HG02678 (cell line): ENCODE data around the gene PDZK1IP1.
"Not testable (repeated sequence)": the region's sequence is repeated elsewhere in the genome, so short reads cannot be mapped to it uniquely, and the experiment has no call there.

Experiments used
- ATAC-seq: cut with Tn5 transposase; IDR thresholded peaks from one replicate; pipeline ENCODE4 v1.9.1; 2021; ENCODE audit warnings: mild to moderate bottlenecking, moderate library complexity; ENCODE audit not compliant: unreplicated experiment

PDZK1IP1 gene

DNA sequence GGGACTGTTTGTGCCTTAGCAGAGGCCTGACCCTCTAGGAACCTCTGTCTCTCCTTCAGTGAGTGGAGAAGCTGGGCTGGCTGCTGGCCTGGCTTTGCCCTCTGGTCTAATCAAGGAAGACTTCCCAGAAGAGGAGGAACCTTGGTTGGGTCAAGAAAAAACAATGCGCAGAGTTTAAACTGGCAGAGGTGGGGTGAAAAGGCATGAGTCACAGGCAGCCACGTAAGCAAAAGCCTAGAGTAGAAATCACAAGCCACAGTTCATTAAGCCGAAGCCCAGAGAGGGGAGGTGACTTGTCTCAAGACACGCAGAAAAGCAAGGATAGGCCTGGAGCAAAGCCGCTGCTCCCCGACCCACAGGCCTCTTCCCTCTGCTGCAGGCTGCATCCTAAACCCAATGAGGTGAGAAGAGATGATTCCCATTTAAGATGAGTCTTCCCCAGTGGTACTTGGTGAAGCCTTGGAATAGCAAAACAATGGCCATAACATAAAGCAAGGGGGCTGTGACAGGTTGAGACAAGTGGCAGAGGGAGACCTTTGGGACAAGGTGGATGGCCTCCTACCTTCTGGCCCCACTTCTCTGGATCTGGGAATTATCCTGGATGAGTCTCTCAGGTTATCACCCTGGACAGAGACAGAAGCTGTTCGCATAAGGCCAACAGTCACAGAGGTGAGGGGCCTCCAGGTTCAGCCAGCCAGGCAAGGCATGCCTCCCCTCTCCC, 7.7 kb downstream of the PDZK1IP1 start:
- no peak for ATAC-seq

DNA sequence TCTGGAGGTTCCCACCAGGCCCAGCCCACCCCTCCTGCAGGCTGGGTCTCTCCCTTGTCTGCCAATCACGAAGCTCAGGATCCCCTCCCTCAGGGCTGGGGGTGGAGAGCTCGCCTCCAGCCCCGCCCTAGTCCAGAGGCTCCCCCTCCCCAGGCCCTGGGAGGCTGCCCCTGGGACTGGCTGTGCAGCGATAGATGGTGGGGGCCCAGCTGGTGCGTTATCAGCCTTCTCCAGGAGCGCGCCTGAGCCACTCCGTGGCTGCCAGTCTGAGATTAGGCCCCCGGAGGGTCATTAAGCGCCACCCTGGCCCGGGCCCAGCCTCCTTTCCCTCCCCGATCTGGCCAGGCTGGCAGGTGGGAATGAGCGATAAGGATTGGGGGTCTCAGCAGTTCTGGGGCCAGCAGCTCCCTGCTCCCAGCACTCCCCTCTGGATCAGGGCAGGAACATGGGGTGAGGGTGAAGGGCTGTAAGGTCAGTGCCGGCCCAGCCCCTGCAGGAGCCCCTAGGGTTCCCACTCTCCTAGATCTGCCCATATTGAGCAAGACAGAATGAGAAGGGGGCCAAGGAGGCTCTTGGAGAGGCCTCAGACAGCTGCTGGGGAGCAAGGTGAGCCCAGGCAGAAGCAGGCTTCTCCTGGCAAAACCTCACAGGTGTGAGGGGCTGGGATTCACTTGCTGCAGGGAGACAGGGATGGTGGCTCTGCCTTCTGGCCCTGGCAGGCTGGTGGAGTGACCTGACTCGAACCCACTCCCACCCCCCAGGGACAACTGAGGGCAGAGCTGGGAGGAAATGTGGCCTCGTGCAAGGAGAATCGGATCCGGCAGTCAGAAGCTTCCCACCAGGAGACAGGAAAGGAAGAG, 8.5 kb downstream of the PDZK1IP1 start:
- no peak for ATAC-seq

GRCh38 chr1:47180603-47181094, 9.2 kb downstream of the PDZK1IP1 start:
- ATAC-seq: no peak

GRCh38 chr1:47179988-47180563, 9.8 kb downstream of the PDZK1IP1 start:
- no peak for ATAC-seq

GRCh38 chr1:47179017-47179987, 10.5 kb downstream of the PDZK1IP1 start:
- ATAC-seq: peak; percentile 85

GRCh38 chr1:47178654-47179016, 11.2 kb downstream of the PDZK1IP1 start:
- ATAC-seq: no peak

DNA sequence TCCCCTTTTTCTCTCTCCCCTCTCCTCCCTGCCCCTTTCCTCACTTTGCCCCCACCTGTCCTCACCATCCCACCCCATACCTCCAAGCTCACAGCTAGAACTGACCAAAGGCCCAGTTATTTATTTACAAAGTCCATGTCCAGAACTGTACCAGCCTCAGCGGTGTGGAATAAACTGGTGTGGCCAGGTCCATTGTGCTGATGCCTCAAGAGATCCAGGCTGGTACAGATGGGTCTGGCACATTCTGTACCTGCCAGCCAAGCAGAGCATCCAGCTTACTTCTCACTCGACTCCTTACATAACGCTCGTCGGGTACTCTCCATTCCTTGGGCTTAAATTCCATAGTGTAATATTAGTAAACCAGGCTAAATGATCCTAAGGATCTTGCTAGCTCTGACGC, 11.8 kb downstream of the PDZK1IP1 start:
- no peak for ATAC-seq

DNA sequence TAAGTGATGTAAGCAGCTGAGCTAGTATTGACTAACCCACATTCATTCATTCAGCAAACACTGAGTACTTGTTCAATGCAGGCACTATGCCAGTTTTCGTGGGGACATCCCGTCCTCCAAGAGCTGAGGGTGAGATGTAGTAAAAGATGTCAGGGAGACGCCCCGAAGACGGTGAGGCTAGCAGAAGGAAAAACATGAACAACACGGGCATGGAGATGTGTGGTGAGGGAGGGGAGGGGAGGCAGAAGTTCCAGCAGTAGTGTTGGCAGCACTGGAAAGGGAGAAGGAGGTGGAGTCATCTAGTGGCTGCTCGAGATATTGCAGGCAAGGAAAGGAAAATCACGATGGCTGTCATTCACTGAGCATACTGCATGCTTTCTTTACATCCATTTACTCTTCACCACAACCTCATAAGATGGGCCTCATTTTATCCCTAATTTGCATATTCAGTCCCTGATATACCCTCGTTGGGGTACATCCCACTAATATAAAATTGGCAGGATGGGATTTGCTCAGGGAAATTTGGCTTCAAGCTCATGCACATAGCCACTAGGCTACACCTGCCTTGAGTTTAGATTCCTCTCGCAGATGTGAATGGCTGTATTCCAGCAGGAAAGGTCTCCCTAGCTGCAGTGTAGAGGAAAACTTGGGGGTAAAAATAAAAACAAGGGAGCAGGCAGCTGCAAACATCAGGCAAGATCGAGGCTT, 14.5 kb downstream of the PDZK1IP1 start:
- no peak for ATAC-seq

DNA sequence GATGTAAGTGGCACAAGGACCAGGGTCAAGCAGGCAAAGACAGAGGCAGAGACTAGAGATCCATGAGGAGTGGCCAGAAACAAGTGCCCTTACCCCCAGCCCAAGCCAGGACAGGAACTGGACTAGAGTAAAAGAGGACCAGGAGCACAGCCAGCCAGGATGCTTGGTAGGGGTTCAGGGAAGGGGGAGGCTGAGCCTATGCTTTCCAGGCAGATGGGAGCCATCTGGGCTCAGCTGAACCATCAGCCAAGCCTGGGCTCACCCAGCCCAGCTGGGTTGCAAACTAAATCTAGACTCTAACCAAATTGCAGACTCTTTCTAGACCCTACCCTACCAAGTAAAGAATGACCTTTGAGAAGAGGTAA, 15.2 kb downstream of the PDZK1IP1 start:
- no peak for ATAC-seq

DNA sequence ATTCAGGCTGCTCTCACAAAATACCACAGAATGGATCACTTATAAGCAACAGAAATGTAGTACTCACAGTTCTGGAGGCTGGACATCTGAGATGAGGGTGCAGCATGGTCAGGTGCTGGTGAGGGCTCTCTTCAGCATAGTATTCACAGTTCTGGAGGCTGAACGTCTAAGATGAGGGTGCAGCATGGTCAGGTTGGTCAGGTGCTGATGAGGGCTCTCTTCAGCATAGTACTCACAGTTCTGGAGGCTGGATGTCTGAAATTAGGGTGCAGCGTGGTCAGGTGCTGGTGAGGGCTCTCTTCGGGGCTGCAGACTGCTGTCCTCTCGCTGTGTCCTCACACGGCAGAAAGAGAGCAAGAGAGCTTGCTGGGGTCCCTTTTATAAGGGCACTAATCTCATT, 17.1 kb downstream of the PDZK1IP1 start:
- no peak for ATAC-seq

DNA sequence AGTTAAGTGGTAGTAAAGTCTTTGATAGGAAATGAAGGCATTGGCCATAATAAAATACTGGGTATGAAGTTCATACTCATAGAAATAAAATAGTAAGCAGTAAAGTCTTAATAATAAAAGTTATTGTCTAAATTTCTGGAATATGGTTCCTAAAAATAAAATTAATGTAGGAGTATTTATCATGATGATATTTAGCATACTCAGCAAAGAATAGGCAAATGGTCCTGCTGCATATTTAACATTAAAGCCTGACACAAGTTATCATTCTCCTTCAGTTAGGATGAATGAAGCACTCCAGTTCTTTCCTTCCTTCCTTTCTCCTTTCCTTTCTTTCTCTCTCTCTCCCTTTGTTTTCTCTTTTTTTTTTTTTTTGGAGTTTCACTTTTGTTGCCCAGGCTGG, 25.3 kb downstream of the PDZK1IP1 start:
- no peak for ATAC-seq

- ATAC-seq: no peak
Measured at GRCh38 chr1:47161298-47162040, 28.4 kb downstream of the PDZK1IP1 start.

GRCh38 chr1:47160716-47161115, 29.1 kb downstream of the PDZK1IP1 start:
- ATAC-seq: no peak

DNA sequence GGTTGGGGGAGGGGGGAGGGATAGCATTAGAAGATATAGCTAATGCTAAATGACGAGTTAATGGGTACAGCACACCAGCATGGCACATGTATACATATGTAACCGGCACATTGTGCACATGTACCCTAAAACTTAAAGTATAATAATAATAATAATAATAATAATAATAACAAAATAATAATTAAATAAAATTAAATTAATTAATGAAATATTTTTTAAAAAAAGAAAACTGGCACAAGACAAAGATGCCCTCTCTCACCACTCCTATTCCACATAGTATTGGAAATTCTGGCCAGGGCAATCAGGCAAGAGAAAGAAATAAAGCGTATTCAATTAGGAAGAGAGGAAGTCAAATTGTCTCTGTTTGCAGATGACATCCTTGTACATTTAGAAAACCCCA, 31.9 kb downstream of the PDZK1IP1 start:
- not testable (repeated sequence) for ATAC-seq

DNA sequence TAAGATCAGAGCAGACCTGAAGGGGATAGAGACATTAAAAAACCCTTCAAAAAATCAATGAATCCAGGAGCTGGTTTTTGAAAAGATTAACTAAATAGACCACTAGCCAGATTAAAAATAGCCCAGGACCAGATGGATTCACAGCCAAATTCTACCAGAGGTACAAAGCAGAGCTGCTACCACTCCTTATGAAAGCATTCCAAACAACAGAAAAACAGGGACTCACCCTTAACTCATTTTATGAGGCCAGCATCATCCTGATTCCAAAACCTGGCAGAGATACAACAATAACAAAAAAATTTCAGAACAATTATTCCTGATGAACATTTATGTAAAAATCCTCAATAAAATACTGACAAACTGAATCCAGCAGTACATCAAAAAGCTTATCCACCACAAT, 33.4 kb downstream of the PDZK1IP1 start:
- not testable (repeated sequence) for ATAC-seq

- not testable (repeated sequence) for ATAC-seq
Measured at GRCh38 chr1:47149162-47149561, 40.7 kb downstream of the PDZK1IP1 start.

DNA sequence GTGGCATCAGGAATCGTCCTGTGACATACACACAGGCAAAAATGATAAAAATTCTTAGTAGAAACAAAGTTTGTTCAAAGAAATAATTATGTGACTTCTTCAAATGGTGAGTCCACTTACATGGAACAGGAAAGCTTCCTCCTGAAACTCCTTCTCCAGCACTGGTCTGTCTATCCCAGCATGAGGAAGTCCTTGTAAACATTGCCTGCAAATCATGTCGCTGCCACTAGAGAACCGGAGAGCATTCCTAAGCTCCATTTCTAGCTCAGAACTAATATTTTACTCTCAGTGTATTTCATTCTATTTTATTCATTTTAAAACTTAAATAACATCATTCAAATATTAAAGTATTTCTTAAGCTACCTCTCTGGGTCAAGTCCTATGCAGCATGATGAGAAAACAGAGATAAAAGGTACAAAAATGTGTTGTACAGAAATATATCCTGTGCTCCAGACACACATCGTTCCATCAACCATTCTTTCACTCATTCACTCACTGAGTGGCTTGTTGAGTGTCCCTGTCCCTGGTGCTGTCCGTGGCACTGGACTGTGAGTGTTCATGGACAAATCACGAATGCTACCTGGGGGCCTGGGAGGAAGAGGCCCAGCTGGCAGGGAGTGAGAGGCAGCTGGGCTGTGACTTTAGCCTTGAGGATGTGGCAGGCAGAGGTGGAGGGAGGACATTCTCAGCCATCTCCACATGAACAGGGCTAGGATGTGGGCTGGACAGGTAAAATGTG, 42.6 kb downstream of the PDZK1IP1 start:
- ATAC-seq: no peak

DNA sequence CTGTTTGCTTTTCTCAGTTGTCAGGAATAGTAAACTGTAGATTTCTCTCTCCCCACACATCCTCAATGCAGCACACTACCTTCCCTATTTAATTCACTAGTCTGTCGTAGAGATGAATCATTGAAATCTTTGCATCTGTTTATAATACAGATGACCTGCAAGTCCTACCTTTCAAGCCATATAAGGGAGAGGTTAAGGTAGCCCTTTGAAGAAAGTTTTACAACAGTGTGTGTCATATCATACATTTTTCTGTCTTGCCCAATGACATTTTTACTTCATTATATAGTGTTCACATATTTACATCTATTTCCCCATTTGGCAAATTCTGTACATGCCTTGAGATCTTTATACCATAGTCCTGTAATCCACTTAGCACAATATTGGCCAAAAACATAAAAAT, 43.3 kb downstream of the PDZK1IP1 start:
- ATAC-seq: not testable (repeated sequence)

DNA sequence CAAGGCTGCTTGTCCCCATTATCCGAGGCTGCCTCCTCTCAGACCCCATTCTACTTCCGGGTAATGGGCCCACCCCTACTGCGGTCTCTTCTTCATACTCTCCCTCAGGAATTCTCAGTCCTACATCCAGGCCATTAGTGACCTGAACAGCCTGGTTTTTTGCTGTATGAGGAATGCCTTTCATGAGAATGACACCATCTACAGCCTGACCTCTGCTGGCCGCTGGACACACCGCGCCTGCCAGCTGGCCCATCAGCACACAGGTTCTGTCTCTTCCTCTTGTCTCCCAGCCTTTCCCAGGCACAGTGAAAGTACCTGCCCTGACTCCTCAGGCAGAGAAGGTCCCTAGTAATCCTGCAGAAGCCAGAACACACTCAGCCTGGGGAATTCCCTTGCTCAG, 46.2 kb downstream of the PDZK1IP1 start:
- not testable (repeated sequence) for ATAC-seq
